Left lobe of liver (tissue), 2 donors: ENCODE data around the gene CCDC91. TPM values are rescaled to one million over a fixed set of nuclear protein-coding genes. Genes with fewer than 3 reads are reported as not detected.
"Not testable (repeated sequence)": the region's sequence is repeated elsewhere in the genome, so short reads cannot be mapped to it uniquely, and the experiment has no call there.

Experiments
- ATAC-seq: fragments of 200-7000 bp; cut with Tn5 transposase; one replicate; pipeline ENCODE4 v1.9.1; 2020; ENCODE audit warnings: mild to moderate bottlenecking, moderate library complexity
- DNase-seq: peaks from one replicate; pipeline ENCODE4 v3.0.0-alpha.2; 2020; ENCODE audit warnings: low spot score
- total RNA-seq: library from RNA; stranded (reverse); gene quantifications from one replicate; pipeline ENCODE4 v1.2.1, GENCODE V29; 2021
- donor health status: DM: no; HTN: no; CAD: no; lungs with moderate emphysema.
- donor health status: DM: no; HTN: yes; CAD: no.

CCDC91 gene
- total RNA-seq, 1 donor from 2014 or later = 11.9 TPM

DNA sequence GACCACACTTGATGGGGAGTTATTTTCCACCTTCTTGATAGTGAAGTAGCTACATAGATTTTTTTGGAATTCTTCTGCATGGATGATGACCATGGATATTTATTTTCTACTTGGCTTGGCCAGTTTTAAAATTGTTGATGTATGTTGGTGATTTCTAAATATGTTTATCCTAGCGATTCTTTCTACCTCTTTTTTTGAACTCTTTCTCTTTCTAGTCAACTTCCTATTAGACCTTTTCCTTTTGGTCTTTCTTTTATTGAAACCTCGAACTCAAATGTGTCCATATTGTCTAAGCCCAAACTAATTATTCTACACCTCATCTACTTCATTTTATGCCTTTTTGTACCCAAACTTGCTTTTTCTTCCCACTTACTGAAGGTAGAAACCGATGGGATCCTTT, 37.0 kb downstream of the CCDC91 start:
- no peak for DNase-seq

DNA sequence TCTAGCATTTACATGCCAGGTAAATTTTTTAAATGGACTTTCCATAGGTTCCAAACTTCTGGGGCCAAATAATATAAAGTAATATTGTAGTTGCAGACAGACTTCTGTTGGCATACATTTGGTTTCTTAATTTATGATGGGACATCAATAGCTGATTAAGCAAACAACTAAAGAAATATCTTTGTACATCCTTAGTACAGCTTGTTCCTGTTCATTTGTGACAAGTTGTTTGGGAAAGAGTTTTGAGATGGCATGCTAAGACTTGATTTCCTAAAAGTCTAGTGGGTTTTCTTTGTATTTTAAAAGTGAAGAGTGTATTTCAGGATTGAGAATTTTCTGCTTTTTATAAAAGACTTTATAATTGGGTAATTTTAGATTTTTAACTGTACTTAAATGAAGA, 41.0 kb downstream of the CCDC91 start:
- DNase-seq (no peak), ATAC-seq (no peak)

More for the DNA sequence above, 37.0 kb downstream of the CCDC91 start:
- ATAC-seq = no peak

DNA sequence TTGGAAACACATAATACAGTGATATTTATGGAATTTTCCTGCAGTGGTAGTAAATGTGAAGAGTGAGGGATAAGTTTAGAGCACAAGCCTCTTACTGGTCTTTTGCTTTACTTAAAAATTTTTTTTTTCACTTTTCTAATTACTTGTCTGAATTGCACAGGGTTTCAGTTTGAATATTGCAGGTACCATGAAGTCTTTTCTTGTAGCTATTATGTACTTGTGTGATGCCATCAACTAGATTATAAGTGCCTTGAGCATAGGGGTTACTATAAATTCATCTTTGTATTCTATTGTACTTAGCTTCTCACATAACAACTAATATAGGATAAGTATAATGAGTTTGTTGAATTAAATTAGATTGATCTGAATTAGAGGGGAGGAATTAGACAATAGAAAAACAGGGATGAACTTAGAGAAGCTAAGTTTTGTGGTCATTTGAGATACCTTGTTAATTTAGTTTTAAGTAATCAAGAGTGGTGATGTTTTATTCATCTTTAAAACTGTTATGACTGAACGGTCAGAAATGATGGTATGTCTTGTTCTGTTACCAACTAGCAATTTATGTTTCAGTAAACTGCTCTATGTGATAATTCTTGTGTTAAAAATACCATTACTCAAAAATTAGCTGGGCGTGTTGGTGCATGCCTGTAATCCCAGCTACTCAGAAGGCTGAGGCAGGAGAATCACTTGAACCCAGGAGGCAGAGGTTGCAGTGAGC, 42.1 kb downstream of the CCDC91 start:
- ATAC-seq (no peak), DNase-seq (no peak)

DNA sequence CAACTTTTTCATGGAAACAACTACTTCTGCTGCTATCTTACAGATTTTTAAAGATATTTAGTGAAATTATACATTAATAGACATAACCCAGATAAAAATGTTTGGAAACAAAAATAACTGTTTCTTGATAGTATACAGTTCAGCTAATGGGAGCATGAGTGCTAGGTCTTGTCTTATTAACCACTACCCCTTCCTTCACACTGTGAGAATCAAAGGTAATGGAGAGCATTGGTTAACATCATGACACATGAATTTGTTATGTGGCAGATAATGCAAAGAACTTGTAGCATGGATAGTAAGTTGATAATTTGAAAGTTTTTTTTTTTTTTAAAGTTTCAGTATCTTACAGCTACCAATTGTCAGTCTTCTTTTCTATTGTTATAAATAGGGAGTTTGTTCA, 44.2 kb downstream of the CCDC91 start:
- DNase-seq = no peak
- ATAC-seq = no peak

DNA sequence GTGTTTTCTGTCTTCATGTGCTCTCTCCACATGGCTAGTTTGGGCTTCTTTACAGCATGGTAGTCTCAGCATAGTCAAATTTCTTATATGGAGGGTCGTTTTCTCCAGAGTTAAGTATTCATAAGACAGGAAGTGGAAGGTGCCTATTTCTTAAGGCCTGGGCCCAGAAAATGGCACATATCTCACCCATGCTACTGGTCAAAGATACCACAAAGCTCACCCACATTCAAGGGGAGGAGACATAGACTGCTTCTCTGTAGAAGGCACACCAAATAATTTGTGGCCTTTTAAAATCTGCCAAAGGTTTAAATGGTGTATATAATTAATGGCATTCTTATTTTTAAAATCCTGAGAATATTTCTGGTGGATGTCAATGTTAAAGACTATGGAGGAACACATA, 44.8 kb downstream of the CCDC91 start:
- DNase-seq (no peak), ATAC-seq (no peak)

DNA sequence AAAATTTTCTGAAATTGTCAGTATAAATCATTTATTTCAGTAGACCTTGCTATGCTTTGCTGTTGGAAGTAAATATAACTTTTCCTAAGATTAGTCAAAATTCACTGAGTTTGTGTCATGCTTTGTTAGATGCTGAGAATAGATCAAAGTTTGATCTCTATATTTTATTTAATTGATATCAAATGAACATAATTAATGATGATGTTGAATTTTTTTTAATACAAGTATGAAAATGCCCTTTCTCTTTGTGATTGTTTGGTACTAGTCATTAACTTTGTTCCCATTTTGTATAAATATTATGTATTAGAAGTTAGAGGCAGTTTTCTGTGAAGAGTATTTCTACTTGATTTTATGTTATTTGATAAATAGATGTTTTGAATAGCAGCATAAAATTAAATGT, 45.7 kb downstream of the CCDC91 start:
- DNase-seq (no peak), ATAC-seq (no peak)

DNA sequence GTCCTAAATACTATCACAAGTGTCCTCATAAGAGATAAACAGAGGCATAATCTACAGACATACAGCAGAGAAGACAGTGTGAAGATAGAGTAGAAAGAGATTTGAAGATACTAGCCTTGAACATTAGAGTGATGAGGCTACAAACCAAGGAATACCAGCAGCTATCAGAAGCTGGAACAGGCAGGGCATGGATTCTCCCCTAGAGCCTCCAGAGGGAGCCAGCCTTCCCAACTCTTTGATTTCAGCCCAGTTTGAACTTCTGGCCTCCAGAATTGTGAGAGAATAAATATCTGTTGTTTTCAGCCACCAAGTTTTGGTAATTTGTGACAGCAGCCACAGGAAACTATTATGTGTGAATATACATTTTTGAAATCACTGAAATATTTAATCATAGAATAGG, 47.2 kb downstream of the CCDC91 start:
- ATAC-seq (peak; percentile 34), DNase-seq (no peak)

DNA sequence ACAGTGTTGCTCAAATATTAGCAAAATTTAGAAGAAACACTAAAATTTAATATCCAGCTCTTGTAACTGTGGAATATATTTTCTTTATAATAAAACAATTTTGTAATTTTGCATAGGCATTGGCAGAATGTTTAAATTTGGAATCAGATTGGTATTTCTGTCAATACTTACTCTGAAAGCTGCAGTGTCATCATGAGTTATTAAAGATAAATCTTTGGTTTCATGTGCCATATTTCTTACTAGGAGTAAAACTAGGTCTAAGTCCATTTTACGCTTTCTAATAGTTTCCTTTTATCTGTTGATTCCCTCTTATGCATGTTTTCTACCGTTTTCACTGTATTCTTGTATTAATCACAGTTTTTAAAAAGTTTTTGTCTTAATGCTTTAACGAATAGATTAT, 49.7 kb downstream of the CCDC91 start:
- ATAC-seq = no peak

DNA sequence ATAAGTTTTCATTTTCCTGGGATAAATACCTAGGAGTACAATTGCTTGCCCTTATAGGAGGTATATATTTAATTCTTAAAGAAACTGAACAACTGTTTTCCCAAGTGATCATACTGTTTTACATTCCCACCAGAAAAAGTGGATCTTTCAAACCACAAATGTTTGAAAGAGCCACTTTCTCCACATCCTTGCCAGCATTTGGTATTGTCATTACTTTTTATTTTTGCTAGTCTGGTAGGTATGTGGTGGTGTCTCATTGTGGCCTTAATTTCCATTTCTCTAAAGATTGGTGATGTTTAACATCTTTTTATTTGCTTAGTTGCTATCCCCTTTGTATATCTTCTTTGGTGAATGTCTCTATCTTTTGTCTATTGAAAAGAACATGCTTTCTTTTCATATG, 50.6 kb downstream of the CCDC91 start:
- no peak for DNase-seq
- no peak for ATAC-seq

More for the DNA sequence above, 49.7 kb downstream of the CCDC91 start:
- no peak for DNase-seq

DNA sequence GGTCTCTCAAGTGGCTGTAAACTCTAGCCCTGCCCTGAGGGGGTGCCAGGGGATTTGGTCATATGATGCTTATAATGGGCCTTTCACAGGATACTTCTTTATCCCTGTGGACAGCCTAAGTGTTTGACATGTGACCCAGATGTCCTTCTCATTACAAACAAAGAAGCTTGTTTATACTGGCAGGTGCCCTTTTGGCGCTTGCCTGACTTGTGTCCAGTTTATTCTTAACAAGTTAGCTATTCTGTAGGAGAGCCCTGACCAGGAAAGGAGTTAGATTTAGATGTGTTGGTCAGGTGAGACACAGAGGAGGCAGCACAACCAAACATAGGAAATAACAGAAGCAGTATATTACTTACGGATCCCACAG, 51.9 kb downstream of the CCDC91 start:
- DNase-seq (no peak), ATAC-seq (peak; percentile 96)

DNA sequence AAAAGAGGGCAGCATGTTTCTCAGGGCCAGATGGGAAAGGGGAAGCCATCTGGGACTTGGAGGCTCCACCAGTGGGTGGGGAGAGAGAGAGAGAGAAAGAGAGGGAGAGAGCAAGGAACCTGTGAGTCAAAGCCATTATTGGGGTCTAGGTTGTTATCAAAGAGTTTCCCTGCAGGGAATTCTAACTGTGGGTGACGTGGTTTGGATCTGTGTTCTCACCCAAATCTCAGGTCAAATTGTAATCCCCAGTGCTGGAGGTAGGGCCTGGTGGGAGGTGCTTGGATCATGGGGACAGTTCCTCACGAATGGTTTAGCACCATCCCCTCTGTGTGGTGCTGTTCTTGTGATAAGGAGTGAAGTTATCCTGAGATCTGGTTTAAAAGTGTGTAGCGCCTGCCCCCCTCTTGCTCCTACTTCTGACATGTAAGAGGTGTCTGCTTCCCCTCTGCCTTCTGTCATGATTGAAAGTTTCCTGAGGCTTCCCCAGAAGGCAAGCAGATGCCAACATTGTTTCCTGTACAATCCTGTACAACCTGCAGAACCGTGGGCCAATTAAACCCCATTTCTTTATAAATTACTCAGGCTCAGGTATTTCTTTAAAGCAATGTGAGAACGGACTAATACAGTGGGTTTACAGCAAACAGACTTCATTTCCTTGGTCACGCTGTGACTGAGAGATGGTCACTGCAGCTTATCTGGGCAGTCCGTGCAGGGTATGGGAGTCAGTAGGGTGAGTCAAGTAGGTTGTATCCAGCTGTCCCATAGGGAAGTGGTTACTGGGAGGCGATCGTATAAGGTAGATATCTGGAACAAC, 52.4 kb downstream of the CCDC91 start:
- DNase-seq (no peak), ATAC-seq (peak; percentile 21)

DNA sequence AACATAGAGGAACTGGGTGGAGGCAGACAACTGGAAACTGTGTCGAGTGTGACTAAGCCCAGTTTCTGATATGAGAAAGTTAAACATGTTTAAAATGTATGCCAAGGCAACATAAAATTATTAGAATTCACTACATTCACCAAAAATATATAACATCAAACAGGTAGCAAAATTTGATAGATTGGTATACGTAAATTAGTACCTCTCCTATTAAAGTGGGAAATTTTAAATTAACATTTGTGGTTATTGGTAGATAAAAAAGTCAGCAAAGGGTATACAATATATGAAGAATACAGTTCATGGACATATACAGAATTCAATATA, 53.0 kb downstream of the CCDC91 start:
- DNase-seq = no peak

DNA sequence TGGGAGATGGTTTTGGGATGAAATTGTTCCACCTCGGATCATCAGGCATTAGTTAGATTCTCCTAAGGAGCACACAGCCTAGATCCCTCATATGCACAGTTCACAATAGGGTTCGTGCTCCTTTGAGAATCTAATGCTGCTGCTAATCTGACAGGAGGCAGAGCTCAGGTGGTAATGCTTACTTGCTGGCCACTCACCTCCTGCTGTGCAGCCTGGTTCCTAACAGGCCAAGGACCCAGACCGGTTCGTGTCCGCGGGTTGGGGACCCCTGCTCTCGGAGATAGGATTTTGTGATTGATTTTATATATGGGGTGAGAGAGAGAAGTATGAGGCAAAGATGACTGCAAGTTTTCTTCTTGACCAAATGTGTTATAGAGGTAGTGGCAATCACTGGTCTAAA, 57.5 kb downstream of the CCDC91 start:
- DNase-seq = no peak
- ATAC-seq = no peak

More for the DNA sequence above, 53.0 kb downstream of the CCDC91 start:
- ATAC-seq = no peak

DNA sequence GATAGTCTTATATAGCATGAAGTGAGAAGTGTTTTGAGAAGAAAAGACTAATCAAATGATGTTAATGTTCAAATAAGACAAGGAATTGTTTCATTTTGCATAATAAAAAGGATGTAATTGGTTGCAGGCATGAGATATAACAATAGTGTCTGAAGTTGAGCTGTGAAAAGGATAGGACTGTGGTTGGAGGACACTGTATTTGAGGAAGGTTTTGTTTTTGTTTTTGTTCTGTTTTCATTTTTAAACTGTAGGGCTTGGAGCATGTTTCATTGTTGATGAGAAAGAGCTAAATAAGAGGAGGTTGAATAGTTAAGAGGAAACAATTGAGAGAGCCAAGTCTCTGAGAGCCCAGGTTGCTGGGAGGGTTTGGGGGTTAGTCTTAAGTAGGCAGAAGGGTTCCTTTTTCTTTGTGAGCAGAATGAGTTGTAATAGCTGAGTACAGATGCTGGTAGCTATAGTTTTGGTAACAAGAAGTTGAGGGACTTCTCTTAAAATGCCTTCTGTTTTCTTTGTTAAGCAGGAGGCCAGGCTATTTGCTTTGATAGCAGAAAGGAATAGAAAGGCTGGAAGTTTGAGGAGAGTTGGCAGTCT, 58.4 kb downstream of the CCDC91 start:
- ATAC-seq (no peak), DNase-seq (no peak)

DNA sequence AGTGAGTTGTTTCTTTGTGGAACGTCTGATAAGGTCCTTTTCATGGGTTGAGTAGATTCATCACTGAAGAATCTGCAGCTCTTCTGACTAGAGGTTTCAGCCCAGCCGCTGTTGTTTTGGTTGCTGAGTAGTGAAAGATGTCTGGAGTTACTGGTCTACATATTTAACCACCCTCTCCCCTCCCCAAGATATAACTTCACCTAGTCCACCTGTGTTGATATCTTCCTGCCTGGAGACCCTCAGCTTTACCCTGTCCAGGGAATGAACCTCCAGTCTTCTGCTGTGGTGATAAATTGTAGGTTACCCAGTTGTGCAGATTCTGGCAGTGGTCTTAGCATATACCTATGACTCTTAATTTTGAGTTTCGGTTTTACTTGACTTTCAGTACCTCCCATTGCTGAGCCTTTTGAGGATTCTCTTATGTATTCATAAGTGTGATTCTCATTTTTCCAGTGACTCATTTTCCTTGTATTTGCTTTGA, 62.9 kb downstream of the CCDC91 start:
- DNase-seq (no peak), ATAC-seq (no peak)

DNA sequence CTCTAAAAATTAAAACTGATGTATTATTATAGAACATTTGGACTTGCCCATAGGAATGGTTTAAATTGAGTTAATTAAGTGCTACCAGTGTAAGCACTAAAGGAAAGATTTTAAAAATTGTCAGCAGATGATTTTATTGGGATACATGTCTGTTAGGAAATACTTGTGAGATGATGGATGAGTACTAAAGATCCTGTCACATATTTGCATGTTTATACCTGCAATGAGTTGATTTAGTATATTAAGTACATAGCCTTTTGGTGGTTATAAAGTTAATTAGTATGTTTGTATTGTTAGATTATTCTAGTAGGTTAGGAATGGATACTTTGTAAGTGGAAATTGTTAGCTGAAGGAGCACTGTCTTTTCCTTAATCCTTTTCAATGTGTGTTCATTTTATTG, 67.2 kb downstream of the CCDC91 start:
- no peak for DNase-seq
- no peak for ATAC-seq

DNA sequence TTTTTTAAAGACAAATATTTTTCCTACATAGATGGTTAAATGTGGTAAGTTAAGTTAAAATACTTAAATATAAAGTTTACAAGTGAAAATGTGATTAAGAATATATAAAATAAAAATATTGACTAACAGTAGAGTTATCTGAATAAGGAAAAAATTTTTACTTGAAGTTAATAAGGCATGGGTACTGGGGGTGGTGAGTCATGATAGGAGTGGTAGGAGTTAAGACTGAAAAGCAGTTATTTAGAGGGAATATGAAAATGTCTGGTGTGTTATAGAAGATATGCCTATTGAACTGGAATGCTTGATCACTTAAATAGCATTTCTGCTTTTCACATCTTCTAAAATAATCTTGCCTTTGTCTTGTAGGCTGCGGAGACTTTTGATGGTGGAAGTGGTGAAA, 68.7 kb downstream of the CCDC91 start:
- DNase-seq (no peak), ATAC-seq (no peak)

DNA sequence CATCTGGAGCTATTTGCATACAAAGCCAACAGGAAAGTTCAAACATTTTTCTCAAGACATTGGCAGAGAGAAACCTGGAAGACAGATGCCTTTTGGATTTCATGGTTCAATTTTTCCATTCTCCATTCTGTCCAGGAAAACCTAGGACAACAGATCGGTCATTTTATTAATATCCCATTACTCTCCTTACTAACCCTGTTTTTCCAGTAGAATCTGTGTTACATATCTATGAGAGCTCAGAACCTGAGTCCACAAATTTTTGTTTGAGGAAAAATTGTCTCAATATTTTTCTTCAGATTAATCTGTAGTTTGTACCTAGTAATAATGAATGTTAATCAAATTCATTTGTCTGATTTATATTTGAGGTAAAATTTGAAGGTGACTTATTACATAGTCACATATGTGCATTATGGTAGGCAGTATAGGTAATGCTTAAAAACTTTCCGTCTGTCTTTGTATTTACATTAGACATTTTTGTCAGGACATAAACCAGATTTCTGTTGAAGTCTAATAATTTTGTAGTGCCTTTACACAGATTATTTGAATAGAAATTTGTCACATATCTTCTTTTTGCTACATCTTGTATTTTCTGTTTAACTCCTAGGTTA, 75.3 kb downstream of the CCDC91 start:
- ATAC-seq (no peak), DNase-seq (no peak)

DNA sequence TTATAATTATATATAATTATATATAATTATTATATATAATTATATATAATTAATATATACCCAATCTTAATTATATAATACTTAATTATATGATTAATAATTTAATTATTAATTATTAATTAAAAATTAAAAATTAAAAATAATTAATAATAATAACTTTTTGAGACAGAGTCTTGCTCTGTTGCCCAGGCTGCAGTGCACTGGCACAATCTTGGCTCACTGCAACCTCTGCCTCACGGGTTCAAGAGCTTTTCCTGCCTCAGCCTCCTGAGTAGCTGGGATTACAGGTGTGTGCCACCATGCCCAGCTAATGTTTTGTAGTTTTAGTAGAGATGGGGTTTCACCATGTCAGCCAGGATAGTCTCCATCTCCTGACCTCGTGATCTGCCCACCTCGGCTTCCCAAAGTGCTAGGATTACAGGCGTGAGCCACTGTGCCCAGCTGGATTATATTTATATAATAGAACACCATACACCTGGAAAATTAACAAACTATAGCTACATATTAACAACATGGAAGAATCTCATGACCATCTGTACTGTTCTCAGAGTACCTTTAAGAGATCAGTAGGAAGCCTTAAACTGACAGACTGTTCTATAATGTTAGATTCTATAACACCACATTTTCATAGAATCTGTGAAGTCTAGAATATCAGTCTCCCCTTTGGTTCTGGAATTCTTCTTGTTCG, 77.8 kb downstream of the CCDC91 start:
- DNase-seq, ATAC-seq: not testable (repeated sequence)

DNA sequence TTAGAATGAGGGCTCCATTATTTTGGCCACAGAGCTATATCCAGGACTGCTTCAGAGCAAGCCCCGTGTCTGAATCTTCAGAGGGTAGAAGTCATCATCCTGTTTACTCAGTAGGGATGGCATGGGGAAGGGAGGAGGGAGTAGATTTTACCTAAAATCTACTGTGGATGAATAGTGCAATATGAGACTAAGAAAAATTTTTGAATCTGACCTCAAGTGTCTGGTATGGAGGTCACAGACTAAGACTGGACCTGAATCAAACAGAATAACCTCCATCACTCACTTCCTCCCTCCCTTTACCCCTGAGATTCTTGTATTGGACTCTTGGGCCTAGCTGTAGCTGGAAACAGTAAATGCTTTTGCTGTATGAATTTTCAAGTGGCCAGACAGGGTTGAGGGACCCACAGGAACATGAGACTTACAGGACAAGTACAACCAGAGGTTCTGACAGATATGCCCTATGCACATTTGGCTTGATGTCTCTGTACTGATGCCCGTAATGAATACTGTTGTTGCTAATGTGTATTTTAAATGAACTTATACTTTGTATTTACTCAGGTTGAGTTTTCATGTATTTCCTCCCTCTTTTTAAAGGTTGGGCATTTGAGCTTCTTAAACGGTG, 78.5 kb downstream of the CCDC91 start:
- DNase-seq = no peak
- ATAC-seq = no peak

DNA sequence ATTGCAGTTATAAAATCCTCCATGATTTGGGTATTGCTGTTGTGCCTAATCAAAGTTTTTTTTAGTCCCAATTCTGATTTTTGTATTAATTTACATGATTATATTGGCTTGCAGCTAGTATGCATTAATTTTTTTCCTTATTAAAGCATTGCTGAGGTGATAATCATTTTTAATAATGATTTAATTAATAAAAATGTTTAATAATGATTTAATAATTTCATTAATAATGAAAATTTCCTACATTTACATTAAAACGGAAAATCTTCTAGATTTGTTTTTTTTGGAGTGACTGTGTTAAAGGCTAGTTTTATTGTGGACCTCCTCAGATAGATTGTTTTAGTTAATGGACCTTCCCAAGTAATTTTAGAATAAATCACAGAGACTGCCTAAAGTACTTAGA, 79.6 kb downstream of the CCDC91 start:
- DNase-seq = no peak
- no peak for ATAC-seq
